ENCODE results near the gene TFCP2.

- TF ChIP-seq, protein P1, sequence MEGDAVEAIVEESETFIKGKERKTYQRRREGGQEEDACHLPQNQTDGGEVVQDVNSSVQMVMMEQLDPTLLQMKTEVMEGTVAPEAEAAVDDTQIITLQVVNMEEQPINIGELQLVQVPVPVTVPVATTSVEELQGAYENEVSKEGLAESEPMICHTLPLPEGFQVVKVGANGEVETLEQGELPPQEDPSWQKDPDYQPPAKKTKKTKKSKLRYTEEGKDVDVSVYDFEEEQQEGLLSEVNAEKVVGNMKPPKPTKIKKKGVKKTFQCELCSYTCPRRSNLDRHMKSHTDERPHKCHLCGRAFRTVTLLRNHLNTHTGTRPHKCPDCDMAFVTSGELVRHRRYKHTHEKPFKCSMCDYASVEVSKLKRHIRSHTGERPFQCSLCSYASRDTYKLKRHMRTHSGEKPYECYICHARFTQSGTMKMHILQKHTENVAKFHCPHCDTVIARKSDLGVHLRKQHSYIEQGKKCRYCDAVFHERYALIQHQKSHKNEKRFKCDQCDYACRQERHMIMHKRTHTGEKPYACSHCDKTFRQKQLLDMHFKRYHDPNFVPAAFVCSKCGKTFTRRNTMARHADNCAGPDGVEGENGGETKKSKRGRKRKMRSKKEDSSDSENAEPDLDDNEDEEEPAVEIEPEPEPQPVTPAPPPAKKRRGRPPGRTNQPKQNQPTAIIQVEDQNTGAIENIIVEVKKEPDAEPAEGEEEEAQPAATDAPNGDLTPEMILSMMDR (IDR thresholded peaks at IDR 0.05), result no peak
- TF ChIP-seq EP300 (IDR thresholded peaks at IDR 0.05), result no peak
- TF ChIP-seq POLR2A (IDR thresholded peaks at IDR 0.05), result no peak
- TF ChIP-seq POLR2AphosphoS5 (IDR thresholded peaks at IDR 0.05), result no peak
Observed at GRCh38 chr12:51202718-51203117, 29.8 kb upstream of the TFCP2 start.
